ENCODE results near the gene VCP. TPM values are rescaled to one million over a fixed set of nuclear protein-coding genes. Genes with fewer than 3 reads are reported as not detected.

Gene VCP
- total and polyA plus RNA-seq, 2 donors (not counting 1 experiment from before 2014, with no cell fraction given): 93.0 to 178 TPM

- ChIA-PET POLR2A (interaction anchor here (0.8 to 1.2 kb wide), 3 partner anchors 15 to 24 kb away, joined by 3 to 4 read pairs (median 3); partner anchors contain the start of gene VCP), CTCF (interaction anchor here (0.8 to 4.1 kb wide), 14 partner anchors 10 to 380 kb away, joined by 3 to 61 read pairs (median 8); partner anchors contain the start of genes ATOSB, FANCG and VCP)
- peak within 1 kb of the TSS; percentile 99 for H3K27ac ChIP-seq (ENCODE audit: low read length in 2 of 2)
- Mint-ChIP-seq H3K27ac (peak within 1 kb of the TSS; percentile 94), H3K9me3 (ENCODE audit: insufficient read depth) (no peaks in the 10 kb centered on the region), H3K27me3 (no peaks in the 10 kb centered on the region), H3K4me3 (peak within 1 kb of the TSS; percentile 90), H3K4me1 (peaks cover 34% of the 10 kb centered on the region)
- peak within 1 kb of the TSS; percentile 99 for H3K9ac ChIP-seq (ENCODE audit: low read length)
- intact Hi-C loops (cut with micrococcal nuclease): loop anchor here (1.0 to 5.0 kb wide), 5 partner anchors 16 to 719 kb away; partner anchors contain the start of genes DNAJB5, MYORG and VCP
- H3K4me1 ChIP-seq (ENCODE audit: control insufficient read depth in 2 of 2, insufficient read depth in 2 of 2, low read length in 2 of 2): peaks cover 7 to 16% of the 10 kb centered on the region in 2 donors
- WGBS (ENCODE audit: insufficient coverage): under 1% methylated on average over 51 of the region's 53 CpGs
- ATAC-seq (ENCODE audit: low read depth) (peak; percentile 92), DNase-seq (peak; percentile 94)
- no peaks in the 10 kb centered on the region for H4K20me1 ChIP-seq (ENCODE audit: control insufficient read depth, insufficient read depth, low read length, poor library complexity, severe bottlenecking)
- H3K4me3 ChIP-seq (ENCODE audit: control extremely low read depth in 1 of 5, extremely low read depth in 1 of 5, insufficient read depth in 1 of 5, low read depth in 2 of 5, low read length in 4 of 5): peak within 1 kb of the TSS; percentile 61 to 100 (median 93)
- H3K36me3 ChIP-seq (replicated peaks in 1 of 2; ENCODE audit: control extremely low read depth in 1 of 2, control insufficient read depth in 1 of 2, extremely low read depth in 1 of 2, insufficient read depth in 2 of 2, low read length in 1 of 2): peaks cover 3 to 56% of the 10 kb centered on the region in 2 experiments
- TF ChIP-seq CTCF (IDR thresholded peaks at IDR 0.05) (peak; percentile 85), EZH2 (IDR thresholded peaks at IDR 0.05; ENCODE audit: borderline replicate concordance, insufficient read depth, low read depth, low read length, poor library complexity, severe bottlenecking) (no peak)
- no peaks in the 10 kb centered on the region for H3K9me3 ChIP-seq (ENCODE audit: control extremely low read depth in 1 of 3, control insufficient read depth in 2 of 3, insufficient read depth in 1 of 3, low read length in 2 of 3)
- H3K4me2 ChIP-seq (replicated peaks; ENCODE audit: low read depth, low read length, poor library complexity, severe bottlenecking): peak within 1 kb of the TSS; percentile 91
- peaks cover 8% of the 10 kb centered on the region for H3K79me2 ChIP-seq (ENCODE audit: control insufficient read depth, insufficient read depth, low read length)
- H3K27me3 ChIP-seq (replicated peaks in 1 of 4; ENCODE audit: control extremely low read depth in 1 of 4, control insufficient read depth in 3 of 4, insufficient read depth in 4 of 4, low read length in 3 of 4): no peaks in the 10 kb centered on the region
- H2AFZ ChIP-seq (ENCODE audit: insufficient read depth, low read depth, low read length, poor library complexity, severe bottlenecking): peak within 1 kb of the TSS; percentile 84
Observed at GRCh38 chr9:35096035-35096849, 23.8 kb upstream of the VCP start, which contains the start of gene PIGO. PIGO (minus strand) TSS chr9:35096591; CDS start chr9:35095565, 1,026 bp downstream.
